GM10266 (cell line): ENCODE measurements around the gene ABHD12.
A peak's percentile ranks its signal among the peaks of the same experiment; 100 is the strongest.

ENCODE experiments used
- DNase-seq: peaks from one replicate; pipeline ENCODE4 v3.0.0; 2012; ENCODE audit errors: extremely low spot score
- TF ChIP-seq, protein P1 (sequence below): IDR thresholded peaks from 2 replicates; pipeline ENCODE4 v1.5.1; 2012; ENCODE audit warnings: mild to moderate bottlenecking, low read depth; ENCODE audit not compliant: control insufficient read depth, insufficient read depth; ENCODE audit errors: missing control alignments

ABHD12 gene

DNA sequence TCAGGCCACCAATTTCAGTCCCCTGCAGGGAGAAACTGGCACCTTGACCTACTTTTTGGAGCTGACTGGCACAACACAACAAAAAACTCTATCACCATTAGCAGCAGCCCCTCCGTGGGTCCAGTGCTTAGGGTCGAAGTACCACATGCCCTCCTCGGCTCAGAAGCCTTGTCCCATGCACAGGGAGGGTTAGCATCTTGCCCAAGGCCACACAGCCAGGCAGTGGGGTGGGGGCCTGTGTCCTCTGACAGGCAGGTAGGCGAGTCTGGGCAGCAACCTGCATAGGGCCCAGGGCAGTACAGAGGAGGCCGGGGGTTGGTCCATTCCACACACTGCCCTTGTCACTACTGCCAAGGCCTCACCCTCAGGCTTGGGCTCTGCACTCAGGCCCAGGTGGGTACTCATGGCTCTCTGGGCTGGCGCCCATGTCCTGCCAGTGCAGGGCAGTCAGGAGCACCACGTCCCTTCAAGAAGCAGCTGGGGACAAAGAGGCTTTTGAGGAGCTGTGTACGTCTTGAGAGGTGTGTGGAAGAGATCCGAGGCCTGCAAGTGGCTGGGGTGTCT, 89.2 kb downstream of the ABHD12 start:
- no peak for DNase-seq
- TF ChIP-seq, protein P1, sequence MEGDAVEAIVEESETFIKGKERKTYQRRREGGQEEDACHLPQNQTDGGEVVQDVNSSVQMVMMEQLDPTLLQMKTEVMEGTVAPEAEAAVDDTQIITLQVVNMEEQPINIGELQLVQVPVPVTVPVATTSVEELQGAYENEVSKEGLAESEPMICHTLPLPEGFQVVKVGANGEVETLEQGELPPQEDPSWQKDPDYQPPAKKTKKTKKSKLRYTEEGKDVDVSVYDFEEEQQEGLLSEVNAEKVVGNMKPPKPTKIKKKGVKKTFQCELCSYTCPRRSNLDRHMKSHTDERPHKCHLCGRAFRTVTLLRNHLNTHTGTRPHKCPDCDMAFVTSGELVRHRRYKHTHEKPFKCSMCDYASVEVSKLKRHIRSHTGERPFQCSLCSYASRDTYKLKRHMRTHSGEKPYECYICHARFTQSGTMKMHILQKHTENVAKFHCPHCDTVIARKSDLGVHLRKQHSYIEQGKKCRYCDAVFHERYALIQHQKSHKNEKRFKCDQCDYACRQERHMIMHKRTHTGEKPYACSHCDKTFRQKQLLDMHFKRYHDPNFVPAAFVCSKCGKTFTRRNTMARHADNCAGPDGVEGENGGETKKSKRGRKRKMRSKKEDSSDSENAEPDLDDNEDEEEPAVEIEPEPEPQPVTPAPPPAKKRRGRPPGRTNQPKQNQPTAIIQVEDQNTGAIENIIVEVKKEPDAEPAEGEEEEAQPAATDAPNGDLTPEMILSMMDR = no peak

DNA sequence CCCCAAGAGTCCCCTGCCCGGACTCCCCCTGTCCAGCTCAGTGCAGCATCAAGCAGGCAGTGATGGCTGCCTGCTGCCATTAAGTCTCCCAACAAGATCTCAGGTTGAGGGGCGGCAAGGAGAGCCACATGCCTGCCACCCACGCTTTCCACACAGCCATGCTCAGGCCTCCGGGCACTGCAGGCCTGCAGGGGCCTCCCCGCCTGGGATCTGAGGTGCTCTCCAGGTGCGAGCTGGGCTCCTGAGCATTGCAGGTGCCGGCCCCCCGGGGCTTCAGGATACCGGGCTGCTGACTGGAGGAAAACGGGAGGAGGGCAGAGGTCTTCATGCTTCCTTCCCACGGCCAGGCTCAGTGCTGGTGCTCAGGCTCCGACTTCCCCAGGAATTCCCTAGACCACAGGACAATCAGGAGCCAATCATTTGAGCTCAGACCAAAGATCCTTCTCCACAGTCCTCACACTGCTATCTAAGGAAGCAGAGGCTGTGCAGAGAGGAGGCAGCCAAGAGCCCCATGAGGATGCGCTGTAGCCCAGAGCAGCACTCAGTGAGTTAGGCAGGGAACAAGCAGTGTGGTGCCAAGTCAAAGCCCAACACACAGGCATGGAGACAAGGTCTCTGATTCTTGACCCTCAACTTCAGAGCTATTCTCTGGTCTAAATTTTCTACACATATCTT, 90.0 kb downstream of the ABHD12 start:
- TF ChIP-seq, protein P1 = no peak
- DNase-seq = no peak

DNA sequence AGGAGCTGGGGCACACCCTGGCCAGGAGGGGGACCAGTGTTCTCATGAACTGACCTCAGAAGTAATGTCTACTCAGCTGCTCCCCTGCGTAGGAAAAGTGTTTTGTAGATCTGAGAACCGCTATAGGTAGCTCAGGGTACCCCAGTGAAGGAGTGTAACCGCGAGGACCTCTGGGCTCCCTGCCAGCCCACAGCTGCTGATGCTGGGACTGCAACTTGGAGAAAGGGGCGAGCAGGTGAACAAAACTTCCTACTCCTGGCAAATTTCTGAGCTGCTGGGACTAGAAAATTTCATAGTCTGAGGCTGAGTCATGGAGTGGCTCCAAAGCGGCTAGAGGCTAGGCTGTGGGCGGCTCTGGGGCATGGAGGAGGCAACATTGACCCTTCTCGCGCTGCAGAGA, 90.8 kb downstream of the ABHD12 start:
- DNase-seq = no peak
- TF ChIP-seq, protein P1 = no peak

DNA sequence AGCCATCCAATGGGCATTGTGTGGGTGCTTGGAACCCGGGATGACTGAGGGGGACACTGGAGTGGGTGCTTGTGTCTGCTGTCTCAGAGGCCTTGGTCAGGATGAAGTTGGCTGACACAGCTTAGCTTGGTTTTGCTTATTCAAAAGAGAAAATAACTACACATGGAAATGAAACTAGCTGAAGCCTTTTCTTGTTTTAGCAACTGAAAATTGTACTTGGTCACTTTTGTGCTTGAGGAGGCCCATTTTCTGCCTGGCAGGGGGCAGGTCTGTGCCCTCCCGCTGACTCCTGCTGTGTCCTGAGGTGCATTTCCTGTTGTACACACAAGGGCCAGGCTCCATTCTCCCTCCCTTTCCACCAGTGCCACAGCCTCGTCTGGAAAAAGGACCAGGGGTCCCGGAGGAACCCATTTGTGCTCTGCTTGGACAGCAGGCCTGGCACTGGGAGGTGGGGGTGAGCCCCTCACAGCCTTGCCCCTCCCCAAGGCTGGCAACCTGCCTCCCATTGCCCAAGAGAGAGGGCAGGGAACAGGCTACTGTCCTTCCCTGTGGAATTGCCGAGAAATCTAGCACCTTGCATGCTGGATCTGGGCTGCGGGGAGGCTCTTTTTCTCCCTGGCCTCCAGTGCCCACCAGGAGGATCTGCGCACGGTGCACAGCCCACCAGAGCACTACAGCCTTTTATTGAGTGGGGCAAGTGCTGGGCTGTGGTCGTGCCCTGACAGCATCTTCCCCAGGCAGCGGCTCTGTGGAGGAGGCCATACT, 93.3 kb downstream of the ABHD12 start:
- TF ChIP-seq, protein P1 = no peak

DNA sequence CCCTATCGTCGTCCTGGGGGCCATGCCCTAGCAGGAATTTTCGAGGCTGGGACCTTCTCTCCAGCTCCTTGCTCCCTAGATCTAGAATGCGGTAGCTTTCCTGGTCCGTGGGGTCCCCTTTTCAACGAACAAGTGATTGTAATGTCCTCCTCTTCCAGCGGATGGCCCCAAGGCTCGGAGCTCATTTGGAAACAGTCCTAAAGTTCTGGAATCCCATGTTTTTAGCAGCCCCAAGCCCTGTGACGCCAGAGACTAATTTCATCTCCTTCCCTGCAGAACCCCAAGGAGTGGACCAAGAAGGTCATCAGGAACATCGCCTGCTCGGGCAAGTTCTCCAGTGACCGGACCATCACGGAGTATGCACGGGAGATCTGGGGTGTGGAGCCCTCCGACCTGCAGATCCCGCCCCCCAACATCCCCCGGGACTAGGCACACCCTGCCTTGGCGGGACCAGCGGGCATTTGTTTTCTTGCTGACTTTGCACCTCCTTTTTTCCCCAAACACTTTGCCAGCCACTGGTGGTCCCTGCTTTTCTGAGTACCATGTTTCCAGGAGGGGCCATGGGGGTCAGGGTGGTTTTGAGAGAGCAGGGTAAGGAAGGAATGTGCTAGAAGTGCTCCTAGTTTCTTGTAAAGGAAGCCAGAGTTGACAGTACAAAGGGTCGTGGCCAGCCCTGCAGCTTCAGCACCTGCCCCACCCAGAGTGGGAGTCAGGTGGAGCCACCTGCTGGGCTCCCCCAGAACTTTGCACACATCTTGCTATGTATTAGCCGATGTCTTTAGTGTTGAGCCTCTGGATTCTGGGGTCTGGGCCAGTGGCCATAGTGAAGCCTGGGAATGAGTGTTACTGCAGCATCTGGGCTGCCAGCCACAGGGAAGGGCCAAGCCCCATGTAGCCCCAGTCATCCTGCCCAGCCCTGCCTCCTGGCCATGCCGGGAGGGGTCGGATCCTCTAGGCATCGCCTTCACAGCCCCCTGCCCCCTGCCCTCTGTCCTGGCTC, 94.2 kb downstream of the ABHD12 start:
- TF ChIP-seq, protein P1 = peak; percentile 41
- peak; percentile 57 for DNase-seq

More for the DNA sequence above, 93.3 kb downstream of the ABHD12 start:
- DNase-seq = peak; percentile 73

DNA sequence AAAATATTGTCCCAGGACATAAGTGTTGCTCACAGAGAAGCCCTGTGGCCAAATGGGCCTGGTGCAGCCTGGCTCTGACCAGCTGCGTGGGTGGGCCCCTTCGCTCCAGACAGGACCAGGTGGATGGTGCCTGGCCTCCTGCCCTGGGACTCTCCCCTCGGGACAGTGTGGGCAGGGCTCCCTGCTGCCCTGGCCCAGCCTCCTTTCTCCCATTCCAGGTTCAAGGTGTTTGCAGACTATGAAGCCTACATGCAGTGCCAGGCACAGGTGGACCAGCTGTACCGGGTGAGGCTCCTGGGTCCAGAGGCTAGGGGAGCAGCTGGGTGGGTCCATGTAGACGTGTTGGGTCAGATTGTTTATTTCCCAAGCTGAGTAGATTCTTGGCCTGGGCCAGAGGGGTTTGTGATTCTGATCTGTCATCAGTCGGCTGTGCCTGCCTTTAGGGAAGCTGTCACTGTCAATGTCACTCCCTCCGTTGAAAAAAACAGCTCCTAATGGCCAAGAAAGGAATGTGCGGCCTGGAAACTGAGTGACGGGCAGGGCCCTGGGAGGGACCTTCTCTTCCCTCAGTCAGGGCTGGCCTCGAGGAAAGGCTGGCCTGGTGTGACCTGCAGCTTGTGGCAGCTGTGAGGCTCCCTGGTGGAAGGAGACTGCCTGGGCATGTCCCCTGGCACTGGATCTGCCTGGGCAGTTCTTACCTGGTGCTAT, 95.1 kb downstream of the ABHD12 start:
- TF ChIP-seq, protein P1 = no peak
- no peak for DNase-seq
